Immature natural killer cell (primary cell): Measurements from ENCODE around the gene CPSF7. TPM values are rescaled to one million over a fixed set of nuclear protein-coding genes. Genes with fewer than 3 reads are reported as not detected.
A peak's percentile ranks its signal among the peaks of the same experiment; 100 is the strongest.

Experiments
- DNase-seq, 3 donors: peaks; one replicate each; pipeline ENCODE4 v3.0.0; 2022; ENCODE audit warnings: mixed read lengths in 1 of 3
- H3K27ac Mint-ChIP-seq, 6 donors: one replicate each; pipeline ENCODE4 v1.8.0; 2020; ENCODE audit warnings: mixed read lengths in 6 of 6, mild to moderate bottlenecking in 5 of 6, inconsistent platforms in 4 of 6, moderate library complexity in 3 of 6
- H3K27me3 Mint-ChIP-seq, 3 donors: one replicate each; pipeline ENCODE4 v1.8.0; 2020 to 2021; ENCODE audit warnings: low read depth in 3 of 3, mild to moderate bottlenecking in 3 of 3, mixed read lengths in 3 of 3, moderate library complexity in 3 of 3, inconsistent platforms in 1 of 3
- H3K36me3 Mint-ChIP-seq, 3 donors: one replicate each; pipeline ENCODE4 v1.8.0; 2020; ENCODE audit warnings: mixed read lengths in 3 of 3, inconsistent platforms in 2 of 3, mild to moderate bottlenecking in 2 of 3
- H3K4me1 Mint-ChIP-seq, 2 donors: one replicate each; pipeline ENCODE4 v1.8.0; 2020; ENCODE audit warnings: inconsistent platforms in 2 of 2, mild to moderate bottlenecking in 2 of 2, mixed read lengths in 2 of 2, moderate library complexity in 1 of 2
- H3K4me3 Mint-ChIP-seq, 5 donors: one replicate each; pipeline ENCODE4 v1.8.0; 2020; ENCODE audit warnings: mild to moderate bottlenecking in 5 of 5, mixed read lengths in 5 of 5, inconsistent platforms in 3 of 5, moderate library complexity in 3 of 5
- H3K9me3 Mint-ChIP-seq, 6 donors: one replicate each; pipeline ENCODE4 v1.8.0; 2020; ENCODE audit warnings: mild to moderate bottlenecking in 6 of 6, mixed read lengths in 6 of 6, inconsistent platforms in 4 of 6, moderate library complexity in 3 of 6
- polyA plus RNA-seq, 3 donors: library from polyadenylated mRNA; unstranded; fragments of 300-500 nt; fragmentation: Illumina TruSeq; gene quantifications; one replicate each; pipeline ENCODE4 v1.2.3, GENCODE V29; 2021

Gene CPSF7
- polyA plus RNA-seq, 3 donors from 2014 or later = 11.9 to 34.0 (median 14.8) TPM

GRCh38 chr11:61422226-61422625 lies 7.5 kb downstream of the CPSF7 start:
- peak overlapping the region in 1 of 6 donors; percentile 46 for H3K27ac Mint-ChIP-seq
- no peaks in the 10 kb centered on the region for H3K27me3 Mint-ChIP-seq
- H3K4me3 Mint-ChIP-seq = no peak overlapping the region
- no peaks in the 10 kb centered on the region for H3K9me3 Mint-ChIP-seq
- peaks cover 16 to 49% (median 30%) of the 10 kb centered on the region in 3 donors for H3K36me3 Mint-ChIP-seq
- peaks cover 35 to 73% of the 10 kb centered on the region in 2 donors for H3K4me1 Mint-ChIP-seq
- no peak for DNase-seq

GRCh38 chr11:61418136-61418535 lies 11.6 kb downstream of the CPSF7 start:
- DNase-seq = no peak
- no peak overlapping the region for H3K4me3 Mint-ChIP-seq
- peaks cover 23 to 56% of the 10 kb centered on the region in 2 donors for H3K4me1 Mint-ChIP-seq
- peak overlapping the region in 2 of 6 donors; percentile 9 to 18 for H3K27ac Mint-ChIP-seq
- H3K36me3 Mint-ChIP-seq = peaks cover 15 to 64% (median 32%) of the 10 kb centered on the region in 3 donors
- H3K9me3 Mint-ChIP-seq = no peaks in the 10 kb centered on the region
- no peaks in the 10 kb centered on the region for H3K27me3 Mint-ChIP-seq

- H3K4me1 Mint-ChIP-seq = peaks cover 22 to 54% of the 10 kb centered on the region in 2 donors
- DNase-seq = no peak
- peak overlapping the region in 4 of 6 donors; percentile 9 to 74 (median 52) for H3K27ac Mint-ChIP-seq
- H3K36me3 Mint-ChIP-seq = peaks cover 15 to 64% (median 32%) of the 10 kb centered on the region in 3 donors
- H3K4me3 Mint-ChIP-seq = no peak overlapping the region
- no peaks in the 10 kb centered on the region for H3K27me3 Mint-ChIP-seq
- H3K9me3 Mint-ChIP-seq = no peaks in the 10 kb centered on the region
Observed at GRCh38 chr11:61417670-61418069, 12.1 kb downstream of the CPSF7 start.

GRCh38 chr11:61416941-61417340 lies 12.8 kb downstream of the CPSF7 start:
- Mint-ChIP-seq H3K36me3 (peaks cover 15 to 65% (median 32%) of the 10 kb centered on the region in 3 donors), H3K4me1 (peaks cover 17 to 47% of the 10 kb centered on the region in 2 donors), H3K9me3 (no peaks in the 10 kb centered on the region), H3K27ac (peak overlapping the region in 4 of 6 donors; percentile 2 to 66 (median 52)), H3K27me3 (no peaks in the 10 kb centered on the region), H3K4me3 (no peak overlapping the region)
- DNase-seq = no peak

GRCh38 chr11:61415381-61415780 lies 14.4 kb downstream of the CPSF7 start:
- no peaks in the 10 kb centered on the region for H3K27me3 Mint-ChIP-seq
- H3K27ac Mint-ChIP-seq = no peak overlapping the region
- H3K4me1 Mint-ChIP-seq = peaks cover 9 to 31% of the 10 kb centered on the region in 2 donors
- H3K36me3 Mint-ChIP-seq = peaks cover 12 to 62% (median 34%) of the 10 kb centered on the region in 3 donors
- H3K9me3 Mint-ChIP-seq = no peaks in the 10 kb centered on the region
- H3K4me3 Mint-ChIP-seq = no peak overlapping the region
- no peak for DNase-seq

- DNase-seq = no peak
- Mint-ChIP-seq H3K4me3 (no peak overlapping the region), H3K27me3 (no peaks in the 10 kb centered on the region), H3K27ac (peak overlapping the region in 4 of 6 donors; percentile 12 to 83 (median 50)), H3K4me1 (peaks cover 9 to 25% of the 10 kb centered on the region in 2 donors), H3K36me3 (peaks cover 9 to 55% (median 31%) of the 10 kb centered on the region in 3 donors), H3K9me3 (no peaks in the 10 kb centered on the region)
Observed at GRCh38 chr11:61414547-61414946, 15.2 kb downstream of the CPSF7 start.

- Mint-ChIP-seq H3K27ac (peak overlapping the region in 3 of 6 donors; percentile 22 to 54 (median 23)), H3K27me3 (no peaks in the 10 kb centered on the region), H3K4me1 (peaks cover 9 to 25% of the 10 kb centered on the region in 2 donors), H3K9me3 (no peaks in the 10 kb centered on the region), H3K36me3 (peaks cover 8 to 54% (median 33%) of the 10 kb centered on the region in 3 donors), H3K4me3 (no peak overlapping the region)
- no peak for DNase-seq
Observed at GRCh38 chr11:61413496-61413895, 16.3 kb downstream of the CPSF7 start.

- H3K9me3 Mint-ChIP-seq = no peaks in the 10 kb centered on the region
- H3K4me1 Mint-ChIP-seq = peaks cover 0 to 6% of the 10 kb centered on the region in 2 donors
- H3K27me3 Mint-ChIP-seq = peaks cover 0 to 2% (median 0%) of the 10 kb centered on the region in 3 donors
- no peak for DNase-seq
- peaks cover 8 to 45% (median 40%) of the 10 kb centered on the region in 3 donors for H3K36me3 Mint-ChIP-seq
- H3K4me3 Mint-ChIP-seq = no peak overlapping the region
- H3K27ac Mint-ChIP-seq = no peak overlapping the region
Observed at GRCh38 chr11:61411589-61411988, 18.2 kb downstream of the CPSF7 start.

GRCh38 chr11:61406991-61407728 lies 22.6 kb downstream of the CPSF7 start:
- DNase-seq = no peak
- H3K36me3 Mint-ChIP-seq = peaks cover 4 to 36% (median 27%) of the 10 kb centered on the region in 3 donors
- H3K27me3 Mint-ChIP-seq = peaks cover 0 to 4% (median 2%) of the 10 kb centered on the region in 3 donors
- H3K9me3 Mint-ChIP-seq = no peaks in the 10 kb centered on the region
- H3K4me3 Mint-ChIP-seq = no peak overlapping the region
- peak overlapping the region in 4 of 6 donors; percentile 35 to 53 (median 46) for H3K27ac Mint-ChIP-seq
- H3K4me1 Mint-ChIP-seq = peaks cover 0 to 9% of the 10 kb centered on the region in 2 donors

- Mint-ChIP-seq H3K4me1 (peaks cover 0 to 14% of the 10 kb centered on the region in 2 donors), H3K36me3 (peaks cover 4 to 34% (median 21%) of the 10 kb centered on the region in 3 donors), H3K4me3 (no peak overlapping the region), H3K27me3 (peaks cover 0 to 4% (median 2%) of the 10 kb centered on the region in 3 donors), H3K9me3 (no peaks in the 10 kb centered on the region), H3K27ac (no peak overlapping the region)
- DNase-seq = no peak
Observed at GRCh38 chr11:61406067-61406466, 23.7 kb downstream of the CPSF7 start.

GRCh38 chr11:61404641-61405040 lies 25.1 kb downstream of the CPSF7 start:
- Mint-ChIP-seq H3K27me3 (peaks cover 0 to 4% (median 2%) of the 10 kb centered on the region in 3 donors), H3K36me3 (peaks cover 4 to 39% (median 18%) of the 10 kb centered on the region in 3 donors), H3K4me1 (peaks cover 0 to 14% of the 10 kb centered on the region in 2 donors), H3K27ac (peak overlapping the region in 4 of 6 donors; percentile 2 to 52 (median 34)), H3K9me3 (no peaks in the 10 kb centered on the region), H3K4me3 (no peak overlapping the region)
- DNase-seq = no peak

- no peak for DNase-seq
- Mint-ChIP-seq H3K4me1 (peaks cover 0 to 14% of the 10 kb centered on the region in 2 donors), H3K27me3 (peaks cover 0 to 4% (median 2%) of the 10 kb centered on the region in 3 donors), H3K27ac (no peak overlapping the region), H3K36me3 (peaks cover 4 to 39% (median 18%) of the 10 kb centered on the region in 3 donors), H3K4me3 (no peak overlapping the region), H3K9me3 (no peaks in the 10 kb centered on the region)
Observed at GRCh38 chr11:61404103-61404502, 25.7 kb downstream of the CPSF7 start.

GRCh38 chr11:61403658-61404057 lies 26.1 kb downstream of the CPSF7 start:
- H3K27ac Mint-ChIP-seq = no peak overlapping the region
- peaks cover 0 to 14% of the 10 kb centered on the region in 2 donors for H3K4me1 Mint-ChIP-seq
- no peak for DNase-seq
- H3K36me3 Mint-ChIP-seq = peaks cover 4 to 41% (median 17%) of the 10 kb centered on the region in 3 donors
- H3K27me3 Mint-ChIP-seq = peaks cover 0 to 4% (median 2%) of the 10 kb centered on the region in 3 donors
- no peak overlapping the region for H3K4me3 Mint-ChIP-seq
- no peaks in the 10 kb centered on the region for H3K9me3 Mint-ChIP-seq

GRCh38 chr11:61401573-61401972 lies 28.2 kb downstream of the CPSF7 start:
- Mint-ChIP-seq H3K27me3 (peaks cover 0 to 2% (median 1%) of the 10 kb centered on the region in 3 donors), H3K4me3 (no peak overlapping the region), H3K4me1 (peaks cover 0 to 14% of the 10 kb centered on the region in 2 donors), H3K36me3 (peaks cover 4 to 44% (median 12%) of the 10 kb centered on the region in 3 donors), H3K27ac (peak overlapping the region in 5 of 6 donors; percentile 13 to 76 (median 55)), H3K9me3 (no peaks in the 10 kb centered on the region)
- no peak for DNase-seq
